Sigmoid colon (tissue), 3 donors: ENCODE data around the gene HMCN2.

Experiments
- CTCF ChIP-seq, 4 experiments: fragments of 450-650 bp in 3 of 4; fragments of 200-600 bp in 1 of 4; IDR thresholded peaks; one replicate each; pipeline ENCODE4 v1.5.1; 2016 to 2019; ENCODE audit warnings: antibody characterized with exemption in 4 of 4, mild to moderate bottlenecking in 3 of 4, moderate library complexity in 2 of 4
- POLR2A ChIP-seq, 2 donors: fragments of 450-650 bp; IDR thresholded peaks; one replicate each; pipeline ENCODE4 v1.6.1; 2016; ENCODE audit warnings: antibody characterized with exemption in 2 of 2, mild to moderate bottlenecking in 2 of 2, moderate library complexity in 2 of 2

- TF ChIP-seq POLR2A (IDR thresholded peaks at IDR 0.05) (no peak), CTCF (IDR thresholded peaks at IDR 0.05) (no peak)
Measured at GRCh38 chr9:130219661-130220096, 45.9 kb upstream of the HMCN2 start.
